Measurements from ENCODE around the gene IRAK3. TPM values are rescaled to one million over a fixed set of nuclear protein-coding genes. Genes with fewer than 3 reads are reported as not detected.

The IRAK3 gene
- total RNA-seq: 10 to 100 TPM in 2 of 4 donors, 1 to 10 TPM in 2; 3.0 to 26.4 (median 7.8) TPM

GRCh38 chr12:66188584-66189485 is at the start of gene IRAK3:
IRAK3 (plus strand) TSS chr12:66189214; CDS start chr12:66189300, 86 bp downstream.
- H3K4me1 ChIP-seq: peaks cover 0 to 6% (median 0%) of the 10 kb centered on the region in 4 donors
- H3K4me3 ChIP-seq: peak within 1 kb of the TSS; percentile 35 to 69 (median 54)
- DNase-seq: peak; percentile 57 to 90 (median 79)
- peak within 1 kb of the TSS; percentile 74 to 89 (median 84) for H3K27ac ChIP-seq
- TF ChIP-seq POLR2A (IDR thresholded peaks at IDR 0.05): peak; percentile 51 to 61
- no peak for TF ChIP-seq CTCF (IDR thresholded peaks at IDR 0.05)
- H3K27me3 ChIP-seq: no peaks in the 10 kb centered on the region
- no peaks in the 10 kb centered on the region for H3K9me3 ChIP-seq
- H3K36me3 ChIP-seq: no peaks in the 10 kb centered on the region

GRCh38 chr12:66139328-66139727 is 49.7 kb upstream of the IRAK3 start:
- no peaks in the 10 kb centered on the region for H3K27me3 ChIP-seq
- no peak overlapping the region for H3K27ac ChIP-seq
- TF ChIP-seq POLR2A (IDR thresholded peaks at IDR 0.05): no peak
- TF ChIP-seq CTCF (IDR thresholded peaks at IDR 0.05): no peak
- H3K9me3 ChIP-seq: peaks cover 0 to 15% (median 0%) of the 10 kb centered on the region in 4 donors
- H3K36me3 ChIP-seq: peaks cover 0 to 71% (median 3%) of the 10 kb centered on the region in 3 donors
- DNase-seq: no peak
- no peak overlapping the region for H3K4me3 ChIP-seq
- H3K4me1 ChIP-seq: no peaks in the 10 kb centered on the region

GRCh38 chr12:66140731-66141130 is 48.3 kb upstream of the IRAK3 start:
- no peak overlapping the region for H3K4me3 ChIP-seq
- H3K27ac ChIP-seq: no peak overlapping the region
- no peaks in the 10 kb centered on the region for H3K27me3 ChIP-seq
- no peaks in the 10 kb centered on the region for H3K4me1 ChIP-seq
- peaks cover 0 to 15% (median 0%) of the 10 kb centered on the region in 4 donors for H3K9me3 ChIP-seq
- DNase-seq: no peak
- TF ChIP-seq CTCF (IDR thresholded peaks at IDR 0.05): no peak
- no peak for TF ChIP-seq POLR2A (IDR thresholded peaks at IDR 0.05)
- H3K36me3 ChIP-seq: peaks cover 0 to 71% (median 3%) of the 10 kb centered on the region in 3 donors

- DNase-seq: no peak
- no peak for TF ChIP-seq POLR2A (IDR thresholded peaks at IDR 0.05)
- no peak for TF ChIP-seq CTCF (IDR thresholded peaks at IDR 0.05)
- H3K36me3 ChIP-seq: peaks cover 0 to 71% (median 3%) of the 10 kb centered on the region in 3 donors
- H3K9me3 ChIP-seq: peaks cover 0 to 15% (median 0%) of the 10 kb centered on the region in 4 donors
- H3K27ac ChIP-seq: no peak overlapping the region
- H3K27me3 ChIP-seq: no peaks in the 10 kb centered on the region
- no peak overlapping the region for H3K4me3 ChIP-seq
- H3K4me1 ChIP-seq: no peaks in the 10 kb centered on the region
Measured at GRCh38 chr12:66141299-66141698, 47.7 kb upstream of the IRAK3 start.

GRCh38 chr12:66142826-66143225 is 46.2 kb upstream of the IRAK3 start:
- peaks cover 0 to 56% (median 3%) of the 10 kb centered on the region in 3 donors for H3K36me3 ChIP-seq
- H3K9me3 ChIP-seq: peaks cover 0 to 15% (median 0%) of the 10 kb centered on the region in 4 donors
- no peak overlapping the region for H3K4me3 ChIP-seq
- no peak overlapping the region for H3K27ac ChIP-seq
- no peaks in the 10 kb centered on the region for H3K4me1 ChIP-seq
- no peak for TF ChIP-seq CTCF (IDR thresholded peaks at IDR 0.05)
- no peak for TF ChIP-seq POLR2A (IDR thresholded peaks at IDR 0.05)
- no peak for DNase-seq
- H3K27me3 ChIP-seq: no peaks in the 10 kb centered on the region

All from Peyer's patch (tissue), 4 donors.